Measurements from ENCODE around the gene USP35.

USP35 gene

DNA sequence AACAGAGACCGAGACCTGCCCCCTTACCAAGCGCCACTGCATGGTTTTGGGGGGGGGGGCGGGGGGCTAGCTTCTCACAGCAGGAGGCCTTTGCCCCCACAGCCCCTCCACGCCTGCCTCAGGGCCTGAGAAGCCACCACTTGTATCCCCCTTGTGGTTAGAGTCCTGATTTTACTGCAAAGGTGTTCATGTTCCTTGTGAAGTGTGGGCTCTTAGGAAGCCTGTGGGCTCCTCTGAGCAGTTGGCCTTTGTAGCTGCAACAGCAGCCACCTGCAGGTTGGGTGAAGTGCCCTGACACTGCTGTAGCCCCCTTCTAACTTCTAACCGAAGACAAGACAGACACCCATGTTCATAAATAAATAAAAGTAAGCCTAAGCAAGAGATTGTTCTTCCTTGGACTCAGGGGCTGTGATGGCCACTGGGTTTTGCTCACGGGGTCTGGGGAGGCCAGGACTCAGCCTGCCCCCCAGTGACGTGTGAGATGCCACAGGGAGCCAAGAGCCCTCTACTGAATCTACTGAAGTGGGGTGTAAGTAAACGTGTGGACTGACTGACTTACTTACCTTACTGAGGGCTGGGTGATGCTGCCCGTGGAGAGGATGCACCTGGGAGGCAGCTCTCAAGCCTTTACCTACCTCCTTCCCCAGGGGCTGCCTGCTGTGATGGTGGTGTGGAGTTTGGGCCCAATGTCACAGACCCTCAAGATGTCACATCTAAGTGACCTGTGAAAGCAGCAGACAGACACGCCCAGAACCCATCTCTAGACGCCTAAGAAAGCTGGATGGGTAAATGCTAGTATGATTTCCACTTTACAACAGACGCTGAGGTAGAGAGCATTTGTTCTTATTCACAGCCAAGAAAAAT lies 25.8 kb downstream of the USP35 start:
- Histone ChIP-seq H2BK15ac (ENCODE audit: low read length) (no peak overlapping the region), H3K18ac (ENCODE audit: low read length) (no peak overlapping the region), H2AK5ac (ENCODE audit: low read depth, low read length) (no peak overlapping the region), H2BK120ac (ENCODE audit: low read depth, low read length) (no peak overlapping the region), H3K4ac (ENCODE audit: low read length) (no peak overlapping the region), H4K8ac (ENCODE audit: low read depth, low read length) (no peak overlapping the region), H3K4me3 (ENCODE audit: low read length in 2 of 2) (no peak overlapping the region), H2BK5ac (ENCODE audit: low read length) (no peak overlapping the region), H3K79me1 (ENCODE audit: low read depth, low read length) (no peaks in the 10 kb centered on the region), H2AFZ (ENCODE audit: low read length) (no peak overlapping the region), H2BK12ac (ENCODE audit: low read length) (no peak overlapping the region), H4K91ac (ENCODE audit: low read depth, low read length, poor library complexity) (no peak overlapping the region), H3K23ac (ENCODE audit: low read depth, low read length, poor library complexity) (no peak overlapping the region), H3K27ac (replicated peaks; ENCODE audit: low read length) (no peak overlapping the region), H3K9me3 (replicated peaks in 1 of 2; ENCODE audit: control insufficient read depth in 2 of 2, insufficient read depth in 1 of 2, low read depth in 1 of 2, low read length in 2 of 2) (peaks cover 3 to 10% of the 10 kb centered on the region in 2 donors), H3K14ac (ENCODE audit: low read length) (no peak overlapping the region), H3K4me2 (ENCODE audit: insufficient read depth, low read length, poor library complexity, severe bottlenecking) (no peak overlapping the region), H3K9ac (ENCODE audit: low read depth, low read length, poor library complexity) (no peak overlapping the region), H3K36me3 (replicated peaks in 1 of 2; ENCODE audit: control insufficient read depth in 2 of 2, insufficient read depth in 2 of 2, low read length in 2 of 2) (peaks cover 33 to 82% of the 10 kb centered on the region in 2 donors), H3K27me3 (ENCODE audit: control insufficient read depth in 3 of 3, insufficient read depth in 3 of 3, low read depth in 1 of 3, low read length in 3 of 3) (no peaks in the 10 kb centered on the region), H3K4me1 (ENCODE audit: control insufficient read depth in 2 of 2, insufficient read depth in 1 of 2, low read depth in 1 of 2, low read length in 2 of 2) (peaks cover 0 to 4% of the 10 kb centered on the region in 2 donors)
- DNase-seq (ENCODE audit: low spot score): no peak
- WGBS, 2 donors (ENCODE audit: extremely low coverage in 2 of 2, insufficient read length in 2 of 2, insufficient replicate concordance in 1 of 2): no CpG with 5 or more reads among the region's 12 CpGs

DNA sequence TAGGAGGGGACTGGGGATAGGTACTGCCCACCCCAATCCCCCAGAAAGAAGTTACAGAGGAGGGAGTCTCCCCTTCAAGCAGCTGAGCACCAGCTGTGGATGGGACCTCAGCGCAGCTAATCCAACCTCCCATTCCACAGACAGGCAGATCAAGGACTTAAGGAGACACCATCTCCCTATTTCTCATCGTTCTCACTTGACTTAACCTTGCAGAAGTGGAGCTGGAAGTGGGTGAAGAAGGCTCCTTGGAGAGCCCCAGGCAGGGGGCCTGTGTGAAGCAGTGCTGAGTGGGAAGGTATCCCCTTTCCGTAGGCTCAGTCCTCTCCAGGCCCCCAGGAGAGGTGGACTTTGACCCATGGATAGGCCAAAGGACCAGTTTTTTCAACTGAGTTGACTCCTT lies 27.3 kb downstream of the USP35 start:
- H2BK15ac ChIP-seq (ENCODE audit: low read length): no peak overlapping the region
- no peaks in the 10 kb centered on the region for H3K27me3 ChIP-seq (ENCODE audit: control insufficient read depth in 3 of 3, insufficient read depth in 3 of 3, low read depth in 1 of 3, low read length in 3 of 3)
- H3K23ac ChIP-seq (ENCODE audit: low read depth, low read length, poor library complexity): no peak overlapping the region
- H3K36me3 ChIP-seq (replicated peaks in 1 of 2; ENCODE audit: control insufficient read depth in 2 of 2, insufficient read depth in 2 of 2, low read length in 2 of 2): peaks cover 40 to 82% of the 10 kb centered on the region in 2 donors
- H2AFZ ChIP-seq (ENCODE audit: low read length): no peak overlapping the region
- no CpG with 5 or more reads among the region's 3 CpGs for WGBS, 2 donors (ENCODE audit: extremely low coverage in 2 of 2, insufficient read length in 2 of 2, insufficient replicate concordance in 1 of 2)
- no peak overlapping the region for H2BK12ac ChIP-seq (ENCODE audit: low read length)
- H3K4ac ChIP-seq (ENCODE audit: low read length): no peak overlapping the region
- H3K4me2 ChIP-seq (ENCODE audit: insufficient read depth, low read length, poor library complexity, severe bottlenecking): no peak overlapping the region
- H2AK5ac ChIP-seq (ENCODE audit: low read depth, low read length): no peak overlapping the region
- H3K9ac ChIP-seq (ENCODE audit: low read depth, low read length, poor library complexity): no peak overlapping the region
- DNase-seq (ENCODE audit: low spot score): no peak
- H3K18ac ChIP-seq (ENCODE audit: low read length): no peak overlapping the region
- H2BK5ac ChIP-seq (ENCODE audit: low read length): no peak overlapping the region
- H3K79me1 ChIP-seq (ENCODE audit: low read depth, low read length): no peaks in the 10 kb centered on the region
- H3K9me3 ChIP-seq (replicated peaks in 1 of 2; ENCODE audit: control insufficient read depth in 2 of 2, insufficient read depth in 1 of 2, low read depth in 1 of 2, low read length in 2 of 2): peaks cover 3 to 10% of the 10 kb centered on the region in 2 donors
- H4K91ac ChIP-seq (ENCODE audit: low read depth, low read length, poor library complexity): no peak overlapping the region
- H2BK120ac ChIP-seq (ENCODE audit: low read depth, low read length): no peak overlapping the region
- peaks cover 0 to 4% of the 10 kb centered on the region in 2 donors for H3K4me1 ChIP-seq (ENCODE audit: control insufficient read depth in 2 of 2, insufficient read depth in 1 of 2, low read depth in 1 of 2, low read length in 2 of 2)
- no peak overlapping the region for H3K4me3 ChIP-seq (ENCODE audit: low read length in 2 of 2)
- H3K14ac ChIP-seq (ENCODE audit: low read length): no peak overlapping the region
- H4K8ac ChIP-seq (ENCODE audit: low read depth, low read length): no peak overlapping the region
- H3K27ac ChIP-seq (replicated peaks; ENCODE audit: low read length): no peak overlapping the region

DNA sequence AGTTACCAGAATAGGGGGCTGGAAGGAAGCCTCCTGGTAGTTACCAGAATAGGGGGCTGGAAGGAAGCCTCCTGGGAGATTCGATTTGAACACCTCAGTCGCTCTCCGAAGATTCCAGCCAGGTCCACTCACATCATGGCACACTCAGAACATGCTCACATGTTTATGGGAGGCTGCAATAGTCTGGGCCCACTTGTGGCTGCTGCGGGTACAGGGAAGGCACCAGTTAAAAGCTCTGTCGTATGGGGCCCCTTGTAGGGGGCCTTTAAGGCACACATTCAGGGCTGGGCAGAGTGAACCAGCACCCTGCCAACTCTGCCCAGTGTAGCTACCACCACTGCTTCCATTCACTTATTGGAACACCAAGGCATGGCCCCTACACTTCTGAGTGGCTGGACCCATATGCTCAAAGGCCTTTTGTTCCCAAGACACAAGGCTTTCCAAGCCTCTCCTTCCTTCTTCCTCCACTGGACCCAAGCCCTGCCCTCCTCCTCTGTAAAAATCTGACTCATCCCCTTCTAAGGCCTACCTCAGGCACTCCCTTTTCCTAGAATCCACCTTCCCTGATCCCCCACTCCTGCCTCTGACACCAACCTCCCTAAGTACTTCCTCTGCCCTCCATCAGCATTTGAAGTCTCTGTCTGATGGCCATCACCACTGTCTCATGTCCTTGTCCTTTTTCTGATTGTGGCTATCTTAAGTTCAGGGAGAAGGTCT lies 28.0 kb downstream of the USP35 start:
- Histone ChIP-seq H4K91ac (ENCODE audit: low read depth, low read length, poor library complexity) (no peak overlapping the region), H4K8ac (ENCODE audit: low read depth, low read length) (no peak overlapping the region), H3K18ac (ENCODE audit: low read length) (no peak overlapping the region), H3K14ac (ENCODE audit: low read length) (no peak overlapping the region), H3K4me3 (ENCODE audit: low read length in 2 of 2) (no peak overlapping the region), H3K27ac (replicated peaks; ENCODE audit: low read length) (no peak overlapping the region), H2BK12ac (ENCODE audit: low read length) (no peak overlapping the region), H3K36me3 (replicated peaks in 1 of 2; ENCODE audit: control insufficient read depth in 2 of 2, insufficient read depth in 2 of 2, low read length in 2 of 2) (peaks cover 47 to 82% of the 10 kb centered on the region in 2 donors), H3K9ac (ENCODE audit: low read depth, low read length, poor library complexity) (no peak overlapping the region), H3K23ac (ENCODE audit: low read depth, low read length, poor library complexity) (no peak overlapping the region), H3K9me3 (replicated peaks in 1 of 2; ENCODE audit: control insufficient read depth in 2 of 2, insufficient read depth in 1 of 2, low read depth in 1 of 2, low read length in 2 of 2) (peaks cover 3 to 5% of the 10 kb centered on the region in 2 donors), H2AK5ac (ENCODE audit: low read depth, low read length) (no peak overlapping the region), H3K4ac (ENCODE audit: low read length) (no peak overlapping the region), H3K27me3 (ENCODE audit: control insufficient read depth in 3 of 3, insufficient read depth in 3 of 3, low read depth in 1 of 3, low read length in 3 of 3) (no peaks in the 10 kb centered on the region), H2BK5ac (ENCODE audit: low read length) (no peak overlapping the region), H3K4me2 (ENCODE audit: insufficient read depth, low read length, poor library complexity, severe bottlenecking) (no peak overlapping the region), H2BK120ac (ENCODE audit: low read depth, low read length) (no peak overlapping the region), H2AFZ (ENCODE audit: low read length) (no peak overlapping the region), H3K79me1 (ENCODE audit: low read depth, low read length) (no peaks in the 10 kb centered on the region), H3K4me1 (ENCODE audit: control insufficient read depth in 2 of 2, insufficient read depth in 1 of 2, low read depth in 1 of 2, low read length in 2 of 2) (peaks cover 0 to 4% of the 10 kb centered on the region in 2 donors), H2BK15ac (ENCODE audit: low read length) (no peak overlapping the region)
- WGBS, 2 donors (ENCODE audit: extremely low coverage in 2 of 2, insufficient read length in 2 of 2, insufficient replicate concordance in 1 of 2): no CpG with 5 or more reads among the region's 5 CpGs
- no peak for DNase-seq (ENCODE audit: low spot score)
